GM21381 (cell line): Measurements from ENCODE around the gene DNAH2.

Experiments
- ATAC-seq: cut with Tn5 transposase; IDR thresholded peaks from one replicate; pipeline ENCODE4 v1.9.1; 2021; ENCODE audit warnings: mild to moderate bottlenecking, moderate library complexity; ENCODE audit not compliant: unreplicated experiment

The DNAH2 gene, protein sequence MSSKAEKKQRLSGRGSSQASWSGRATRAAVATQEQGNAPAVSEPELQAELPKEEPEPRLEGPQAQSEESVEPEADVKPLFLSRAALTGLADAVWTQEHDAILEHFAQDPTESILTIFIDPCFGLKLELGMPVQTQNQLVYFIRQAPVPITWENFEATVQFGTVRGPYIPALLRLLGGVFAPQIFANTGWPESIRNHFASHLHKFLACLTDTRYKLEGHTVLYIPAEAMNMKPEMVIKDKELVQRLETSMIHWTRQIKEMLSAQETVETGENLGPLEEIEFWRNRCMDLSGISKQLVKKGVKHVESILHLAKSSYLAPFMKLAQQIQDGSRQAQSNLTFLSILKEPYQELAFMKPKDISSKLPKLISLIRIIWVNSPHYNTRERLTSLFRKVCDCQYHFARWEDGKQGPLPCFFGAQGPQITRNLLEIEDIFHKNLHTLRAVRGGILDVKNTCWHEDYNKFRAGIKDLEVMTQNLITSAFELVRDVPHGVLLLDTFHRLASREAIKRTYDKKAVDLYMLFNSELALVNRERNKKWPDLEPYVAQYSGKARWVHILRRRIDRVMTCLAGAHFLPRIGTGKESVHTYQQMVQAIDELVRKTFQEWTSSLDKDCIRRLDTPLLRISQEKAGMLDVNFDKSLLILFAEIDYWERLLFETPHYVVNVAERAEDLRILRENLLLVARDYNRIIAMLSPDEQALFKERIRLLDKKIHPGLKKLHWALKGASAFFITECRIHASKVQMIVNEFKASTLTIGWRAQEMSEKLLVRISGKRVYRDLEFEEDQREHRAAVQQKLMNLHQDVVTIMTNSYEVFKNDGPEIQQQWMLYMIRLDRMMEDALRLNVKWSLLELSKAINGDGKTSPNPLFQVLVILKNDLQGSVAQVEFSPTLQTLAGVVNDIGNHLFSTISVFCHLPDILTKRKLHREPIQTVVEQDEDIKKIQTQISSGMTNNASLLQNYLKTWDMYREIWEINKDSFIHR (N-terminal part only)

GRCh38 chr17:7716901-7717755, at the start of gene DNAH2:
DNAH2 (plus strand) TSS chr17:7717744; CDS start chr17:7719735, 1,991 bp downstream.
- ATAC-seq: no peak

DNA sequence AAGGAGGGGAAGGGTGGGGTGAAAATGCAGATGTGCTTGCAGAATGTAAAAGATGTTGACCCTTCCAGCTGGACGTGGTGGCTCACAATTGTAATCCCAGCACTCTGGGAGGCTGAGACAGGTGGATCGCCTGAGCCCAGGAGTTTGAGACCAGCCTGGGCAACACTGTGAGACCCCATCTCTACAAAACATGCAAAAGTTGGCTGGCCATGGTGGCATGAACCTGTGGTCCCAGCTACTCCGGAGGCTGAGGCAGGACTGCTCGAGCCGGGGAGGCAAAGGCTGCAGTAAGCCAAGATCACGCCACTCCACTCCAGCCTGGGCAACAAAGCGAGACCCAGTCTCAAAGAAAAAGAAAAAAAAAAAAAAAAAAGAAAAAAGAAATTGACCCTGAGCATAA, 49.1 kb upstream of the DNAH2 start:
- no peak for ATAC-seq

DNA sequence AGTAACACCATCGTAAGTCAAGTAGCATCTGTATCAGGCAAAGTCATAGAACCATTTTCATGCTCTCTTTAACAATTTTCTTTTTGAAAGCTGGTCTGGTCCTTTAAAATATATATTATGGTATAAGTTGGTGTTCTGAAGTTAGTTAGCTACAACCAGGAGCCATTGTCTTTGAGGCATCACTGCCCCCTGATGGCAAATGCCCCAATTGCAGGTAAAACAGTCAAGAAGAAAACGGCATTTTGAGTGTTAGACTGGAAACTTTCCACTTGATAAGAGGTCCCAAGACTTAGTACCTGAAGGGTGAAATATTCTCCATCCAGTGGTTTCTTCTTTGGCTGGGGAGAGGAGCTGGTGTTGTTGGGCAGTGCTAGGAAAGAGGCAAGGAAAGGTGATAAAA, 44.3 kb upstream of the DNAH2 start:
- ATAC-seq: no peak

DNA sequence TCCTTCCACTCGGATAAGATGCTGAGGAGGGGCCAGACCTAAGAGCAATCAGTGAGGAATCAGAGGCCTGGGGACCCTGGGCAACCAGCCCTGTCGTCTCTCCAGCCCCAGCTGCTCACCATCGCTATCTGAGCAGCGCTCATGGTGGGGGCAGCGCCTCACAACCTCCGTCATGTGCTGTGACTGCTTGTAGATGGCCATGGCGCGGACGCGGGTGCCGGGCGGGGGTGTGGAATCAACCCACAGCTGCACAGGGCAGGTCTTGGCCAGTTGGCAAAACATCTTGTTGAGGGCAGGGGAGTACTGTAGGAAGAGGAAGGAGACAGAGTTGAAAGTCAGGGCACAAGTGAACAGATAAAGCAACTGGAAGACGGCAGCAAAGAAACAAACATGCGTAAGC, 42.6 kb upstream of the DNAH2 start:
- no peak for ATAC-seq

GRCh38 chr17:7676533-7676932, 41.0 kb upstream of the DNAH2 start:
- no peak for ATAC-seq

DNA sequence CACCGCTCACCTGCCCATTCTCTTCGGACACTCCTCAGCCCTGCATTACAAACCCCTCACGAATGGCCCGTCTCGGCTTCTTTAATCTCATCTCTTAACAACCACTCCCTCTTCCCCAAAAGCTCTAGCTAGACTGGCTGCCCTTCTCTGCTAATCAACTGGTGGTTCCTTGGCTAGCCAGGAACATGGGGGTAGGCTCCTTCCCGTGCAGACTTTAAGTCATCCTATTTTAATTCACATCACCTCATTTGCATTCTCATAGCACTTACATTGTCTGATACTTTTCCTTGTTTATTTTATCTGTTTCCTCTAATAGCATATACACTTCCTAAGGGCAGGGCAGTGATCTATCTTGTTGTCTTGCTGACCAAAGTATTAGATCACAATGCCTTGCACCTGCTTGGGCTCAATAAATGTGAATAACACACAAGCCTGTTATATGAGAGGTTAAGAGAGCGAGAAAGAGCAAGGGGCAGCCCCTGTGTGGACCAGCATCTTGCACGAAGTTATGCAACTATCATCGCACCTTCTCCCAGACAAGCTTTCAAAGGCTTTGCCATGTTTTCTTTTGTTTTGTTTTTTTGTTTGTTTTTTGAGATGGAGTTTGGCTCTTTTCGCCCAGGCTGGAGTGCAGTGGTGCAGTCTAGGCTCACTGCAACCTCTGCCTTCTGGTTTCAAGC, 40.0 kb upstream of the DNAH2 start:
- no peak for ATAC-seq

GRCh38 chr17:7684851-7685532, 32.6 kb upstream of the DNAH2 start:
- ATAC-seq: no peak

- ATAC-seq: peak; percentile 65
Observed at GRCh38 chr17:7685533-7686221, 31.9 kb upstream of the DNAH2 start.

- peak; percentile 36 for ATAC-seq
Observed at GRCh38 chr17:7686222-7687071, 31.1 kb upstream of the DNAH2 start.

- ATAC-seq: peak; percentile 33
Observed at GRCh38 chr17:7687072-7687907, 30.3 kb upstream of the DNAH2 start, which contains the start of gene TP53. TP53 (minus strand) TSS chr17:7687490; CDS start chr17:7676594, 10,896 bp downstream.

DNA sequence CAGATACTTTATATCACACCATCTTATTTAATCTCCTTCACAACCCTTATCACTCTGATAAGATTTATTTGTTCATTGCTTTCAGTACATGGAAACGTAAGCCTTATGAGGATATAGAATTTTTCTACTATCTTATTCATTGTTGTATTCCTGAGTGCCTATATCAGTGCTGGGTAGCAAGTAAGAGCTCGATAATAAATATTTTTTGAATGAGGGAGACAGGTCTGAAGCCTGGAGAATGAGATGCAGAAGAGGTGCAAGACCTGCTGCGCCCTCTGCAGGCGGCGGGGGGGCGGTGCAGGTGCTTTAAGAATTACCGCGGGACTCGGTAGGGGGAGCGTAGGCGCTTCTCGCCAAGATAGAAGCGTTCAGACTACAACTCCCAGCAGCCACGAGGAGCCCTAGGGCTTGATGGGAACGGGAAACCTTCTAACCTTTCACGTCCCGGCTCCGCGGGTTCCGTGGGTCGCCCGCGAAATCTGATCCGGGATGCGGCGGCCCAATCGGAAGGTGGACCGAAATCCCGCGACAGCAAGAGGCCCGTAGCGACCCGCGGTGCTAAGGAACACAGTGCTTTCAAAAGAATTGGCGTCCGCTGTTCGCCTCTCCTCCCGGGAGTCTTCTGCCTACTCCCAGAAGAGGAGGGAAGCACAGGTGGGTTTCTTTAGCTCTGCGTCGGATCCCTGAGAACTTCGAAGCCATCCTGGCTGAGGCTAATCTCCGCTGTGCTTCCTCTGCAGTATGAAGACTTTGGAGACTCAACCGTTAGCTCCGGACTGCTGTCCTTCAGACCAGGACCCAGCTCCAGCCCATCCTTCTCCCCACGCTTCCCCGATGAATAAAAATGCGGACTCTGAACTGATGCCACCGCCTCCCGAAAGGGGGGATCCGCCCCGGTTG, 29.4 kb upstream of the DNAH2 start, which contains the start of gene WRAP53:
Gene WRAP53, plus strand, starts transcription at position 570 of the 900 bp plus-strand sequence. Its CDS starts 172 bp downstream, at position 742.
- peak; percentile 67 for ATAC-seq

DNA sequence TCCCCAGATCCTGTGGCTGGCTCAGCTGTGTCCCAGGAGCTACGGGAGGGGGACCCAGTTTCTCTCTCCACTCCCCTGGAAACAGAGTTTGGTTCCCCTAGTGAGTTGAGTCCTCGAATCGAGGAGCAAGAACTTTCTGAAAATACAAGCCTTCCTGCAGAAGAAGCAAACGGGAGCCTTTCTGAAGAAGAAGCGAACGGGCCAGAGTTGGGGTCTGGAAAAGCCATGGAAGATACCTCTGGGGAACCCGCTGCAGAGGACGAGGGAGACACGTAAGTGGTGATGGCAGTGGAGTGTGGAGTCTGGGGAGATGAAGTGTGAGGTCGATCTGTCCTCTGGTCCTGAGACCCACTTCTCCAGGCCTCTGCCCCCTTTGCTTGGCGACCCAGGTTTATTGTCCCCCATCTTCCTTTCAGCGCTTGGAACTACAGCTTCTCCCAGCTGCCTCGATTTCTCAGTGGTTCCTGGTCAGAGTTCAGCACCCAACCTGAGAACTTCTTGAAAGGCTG, 28.7 kb upstream of the DNAH2 start:
- ATAC-seq: no peak

- no peak for ATAC-seq
Observed at GRCh38 chr17:7695586-7695985, 22.0 kb upstream of the DNAH2 start.

DNA sequence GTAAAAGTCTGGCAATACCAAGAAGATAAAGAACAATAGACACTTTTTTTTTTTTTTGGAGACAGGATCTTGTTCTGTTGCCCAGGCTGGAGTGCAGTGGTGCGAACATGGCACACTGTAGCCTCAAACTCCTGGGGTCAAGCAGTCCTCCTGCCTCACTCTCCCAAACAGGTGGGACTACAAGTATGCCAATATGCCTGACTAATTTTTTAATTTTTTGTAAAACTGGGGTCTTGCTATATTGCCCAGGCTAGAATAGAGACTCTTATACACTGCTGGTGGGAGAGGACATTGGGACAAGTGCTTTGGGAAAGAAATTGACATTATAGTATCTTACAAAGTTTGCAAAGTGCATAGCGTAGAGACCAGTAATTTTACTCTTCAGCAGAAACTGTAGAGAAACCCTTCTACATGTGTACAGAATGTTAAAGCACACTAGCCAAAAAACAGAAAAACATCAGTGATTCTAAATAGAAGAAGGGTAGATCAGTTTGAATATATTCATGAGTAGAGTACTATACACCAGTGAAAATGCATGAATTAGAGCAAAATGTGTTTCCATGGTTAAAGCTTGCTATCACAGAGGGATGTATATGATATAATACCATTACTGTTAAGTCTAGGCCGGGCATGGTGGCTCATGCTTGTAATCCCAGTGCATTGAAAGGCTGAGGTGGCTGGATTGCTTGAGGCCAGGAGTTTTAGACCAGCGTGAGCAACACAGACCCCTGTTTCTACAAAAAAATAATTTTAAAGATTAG, 19.5 kb upstream of the DNAH2 start:
- no peak for ATAC-seq

DNA sequence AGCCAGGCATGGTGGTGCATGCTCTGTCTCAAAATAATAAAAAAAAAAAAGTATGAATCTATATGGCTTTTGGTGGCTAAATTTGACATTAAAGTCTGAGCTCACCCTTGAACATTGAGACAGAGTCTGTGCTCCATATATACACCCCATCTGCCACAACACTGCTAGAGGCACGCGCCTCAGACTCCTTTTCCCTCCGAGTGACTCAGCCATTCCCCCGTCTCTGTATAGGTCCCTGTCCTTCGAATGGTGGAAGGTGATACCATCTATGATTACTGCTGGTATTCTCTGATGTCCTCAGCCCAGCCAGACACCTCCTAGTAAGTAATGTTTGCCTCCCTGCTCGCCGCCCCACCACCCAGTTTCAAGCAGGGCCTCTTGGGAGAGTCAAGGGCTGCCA, 17.0 kb upstream of the DNAH2 start:
- no peak for ATAC-seq
